ENCODE data around the gene HRAS.
A peak's percentile ranks its signal among the peaks of the same experiment; 100 is the strongest.

The HRAS gene

GRCh38 chr11:567629-568292 lies 32.4 kb upstream of the HRAS start:
- Histone ChIP-seq H3K36me3 (peaks cover 28% of the 10 kb centered on the region), H3K4me1 (peaks cover 68% of the 10 kb centered on the region), H3K4me3 (peak overlapping the region; percentile 92), H3K9ac (peak overlapping the region; percentile 70), H3K4me2 (peak overlapping the region; percentile 80), H4K20me1 (peaks cover 47% of the 10 kb centered on the region), H3K27me3 (no peaks in the 10 kb centered on the region), H3K9me3 (no peaks in the 10 kb centered on the region), H3K27ac (peak overlapping the region; percentile 35; the same call in 1 of the 2 replicates)
- no peak for TF ChIP-seq Cebpa-rat (IDR thresholded peaks at IDR 0.05)

GRCh38 chr11:567011-567628 lies 31.7 kb upstream of the HRAS start:
- no peaks in the 10 kb centered on the region for H3K9me3 ChIP-seq
- H3K4me1 ChIP-seq = peaks cover 72% of the 10 kb centered on the region
- peak overlapping the region; percentile 92 for H3K4me3 ChIP-seq
- H3K36me3 ChIP-seq = peaks cover 35% of the 10 kb centered on the region
- no peak for TF ChIP-seq Cebpa-rat (IDR thresholded peaks at IDR 0.05)
- peak overlapping the region; percentile 70 for H3K9ac ChIP-seq
- peak overlapping the region; percentile 80 for H3K4me2 ChIP-seq
- H3K27me3 ChIP-seq = no peaks in the 10 kb centered on the region
- no peak overlapping the region for H3K27ac ChIP-seq
- peaks cover 54% of the 10 kb centered on the region for H4K20me1 ChIP-seq

GRCh38 chr11:565921-566509 lies 30.6 kb upstream of the HRAS start:
- Histone ChIP-seq H3K27me3 (no peaks in the 10 kb centered on the region), H3K27ac (peak overlapping the region; percentile 23; the same call in 1 of the 2 replicates), H3K9ac (peak overlapping the region; percentile 30; the same call in 1 of the 2 replicates), H3K4me3 (no peak overlapping the region; the same call in 1 of the 2 replicates), H4K20me1 (peaks cover 65% of the 10 kb centered on the region), H3K4me2 (peak overlapping the region; percentile 80), H3K36me3 (peaks cover 36% of the 10 kb centered on the region), H3K4me1 (peaks cover 78% of the 10 kb centered on the region), H3K9me3 (no peaks in the 10 kb centered on the region)
- TF ChIP-seq Cebpa-rat (IDR thresholded peaks at IDR 0.05) = no peak

- no peak overlapping the region for H3K9ac ChIP-seq
- peak overlapping the region; percentile 7; the same call in 1 of the 2 replicates for H3K4me2 ChIP-seq
- TF ChIP-seq Cebpa-rat (IDR thresholded peaks at IDR 0.05) = no peak
- no peak overlapping the region for H3K27ac ChIP-seq
- peaks cover 73% of the 10 kb centered on the region for H3K4me1 ChIP-seq
- no peak overlapping the region for H3K4me3 ChIP-seq
- H4K20me1 ChIP-seq = peaks cover 66% of the 10 kb centered on the region
- no peaks in the 10 kb centered on the region for H3K9me3 ChIP-seq
- H3K36me3 ChIP-seq = peaks cover 36% of the 10 kb centered on the region
- peaks cover 5% of the 10 kb centered on the region for H3K27me3 ChIP-seq
Measured at GRCh38 chr11:563812-564578, 28.6 kb upstream of the HRAS start.

GRCh38 chr11:563066-563811 lies 27.9 kb upstream of the HRAS start:
- H3K4me1 ChIP-seq = peaks cover 70% of the 10 kb centered on the region
- H4K20me1 ChIP-seq = peaks cover 66% of the 10 kb centered on the region
- peaks cover 36% of the 10 kb centered on the region for H3K36me3 ChIP-seq
- no peak overlapping the region for H3K9ac ChIP-seq
- no peaks in the 10 kb centered on the region for H3K9me3 ChIP-seq
- H3K27me3 ChIP-seq = peaks cover 13% of the 10 kb centered on the region
- H3K4me2 ChIP-seq = no peak overlapping the region; the same call in 1 of the 2 replicates
- no peak for TF ChIP-seq Cebpa-rat (IDR thresholded peaks at IDR 0.05)
- no peak overlapping the region for H3K4me3 ChIP-seq
- no peak overlapping the region for H3K27ac ChIP-seq

- H3K4me2 ChIP-seq = peak overlapping the region; percentile 98
- peaks cover 62% of the 10 kb centered on the region for H3K4me1 ChIP-seq
- no peaks in the 10 kb centered on the region for H3K9me3 ChIP-seq
- H3K27me3 ChIP-seq = peaks cover 24% of the 10 kb centered on the region
- TF ChIP-seq Cebpa-rat (IDR thresholded peaks at IDR 0.05) = no peak
- peaks cover 66% of the 10 kb centered on the region for H4K20me1 ChIP-seq
- H3K9ac ChIP-seq = peak overlapping the region; percentile 78; the same call in 1 of the 2 replicates
- H3K36me3 ChIP-seq = peaks cover 36% of the 10 kb centered on the region
- H3K4me3 ChIP-seq = 0 out of 2 replicates have a peak overlapping the region, but pooled peaks have one; percentile 97
- no peak overlapping the region for H3K27ac ChIP-seq
Measured at GRCh38 chr11:562046-562645, 26.8 kb upstream of the HRAS start.

- peak overlapping the region; percentile 78 for H3K9ac ChIP-seq
- no peak for TF ChIP-seq Cebpa-rat (IDR thresholded peaks at IDR 0.05)
- H3K27me3 ChIP-seq = peaks cover 32% of the 10 kb centered on the region
- no peaks in the 10 kb centered on the region for H3K9me3 ChIP-seq
- peak overlapping the region; percentile 98 for H3K4me2 ChIP-seq
- H4K20me1 ChIP-seq = peaks cover 65% of the 10 kb centered on the region
- peak overlapping the region; percentile 97 for H3K4me3 ChIP-seq
- peaks cover 61% of the 10 kb centered on the region for H3K4me1 ChIP-seq
- H3K36me3 ChIP-seq = peaks cover 36% of the 10 kb centered on the region
- H3K27ac ChIP-seq = peak overlapping the region; percentile 59
Measured at GRCh38 chr11:561148-562003, 26.0 kb upstream of the HRAS start.
